Measurements from ENCODE around the gene JUN. TPM values are rescaled to one million over a fixed set of nuclear protein-coding genes. Genes with fewer than 3 reads are reported as not detected.

The JUN gene
- total and polyA plus RNA-seq, 2 donors from 2014 or later, result 41.8 to 109 TPM

DNA sequence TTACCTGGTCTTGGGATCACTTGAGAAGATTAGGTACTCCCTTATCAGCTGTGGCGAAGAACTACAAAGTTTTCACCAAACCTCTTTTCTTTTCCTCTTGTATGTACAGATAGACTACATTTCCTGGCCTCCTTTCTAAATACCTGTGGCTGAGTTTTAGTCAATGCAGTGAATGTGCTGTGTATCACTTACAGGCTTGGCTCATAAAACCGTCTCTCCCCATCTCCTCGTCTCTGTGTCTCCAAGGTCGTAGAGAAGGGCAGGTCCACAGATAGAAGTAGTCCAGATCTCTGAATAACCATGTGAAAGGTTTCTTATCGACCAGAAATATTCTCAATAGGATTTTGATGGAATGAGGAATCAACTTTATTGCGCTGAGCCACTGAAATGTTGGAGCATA lies 9.0 kb upstream of the JUN start:
- peak in 2 of 5 donors; percentile 45 to 57 for DNase-seq
- H3K27me3 ChIP-seq (ENCODE audit: control insufficient read depth, insufficient read depth, low read length), result no peaks in the 10 kb centered on the region
- no peak overlapping the region for H3K4me3 ChIP-seq (ENCODE audit: low read length in 3 of 3)
- TF ChIP-seq, protein P1, sequence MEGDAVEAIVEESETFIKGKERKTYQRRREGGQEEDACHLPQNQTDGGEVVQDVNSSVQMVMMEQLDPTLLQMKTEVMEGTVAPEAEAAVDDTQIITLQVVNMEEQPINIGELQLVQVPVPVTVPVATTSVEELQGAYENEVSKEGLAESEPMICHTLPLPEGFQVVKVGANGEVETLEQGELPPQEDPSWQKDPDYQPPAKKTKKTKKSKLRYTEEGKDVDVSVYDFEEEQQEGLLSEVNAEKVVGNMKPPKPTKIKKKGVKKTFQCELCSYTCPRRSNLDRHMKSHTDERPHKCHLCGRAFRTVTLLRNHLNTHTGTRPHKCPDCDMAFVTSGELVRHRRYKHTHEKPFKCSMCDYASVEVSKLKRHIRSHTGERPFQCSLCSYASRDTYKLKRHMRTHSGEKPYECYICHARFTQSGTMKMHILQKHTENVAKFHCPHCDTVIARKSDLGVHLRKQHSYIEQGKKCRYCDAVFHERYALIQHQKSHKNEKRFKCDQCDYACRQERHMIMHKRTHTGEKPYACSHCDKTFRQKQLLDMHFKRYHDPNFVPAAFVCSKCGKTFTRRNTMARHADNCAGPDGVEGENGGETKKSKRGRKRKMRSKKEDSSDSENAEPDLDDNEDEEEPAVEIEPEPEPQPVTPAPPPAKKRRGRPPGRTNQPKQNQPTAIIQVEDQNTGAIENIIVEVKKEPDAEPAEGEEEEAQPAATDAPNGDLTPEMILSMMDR (IDR thresholded peaks at IDR 0.05; ENCODE audit: borderline replicate concordance, extremely low read depth, insufficient read depth), result no peak
- no peaks in the 10 kb centered on the region for H3K4me1 ChIP-seq (ENCODE audit: control insufficient read depth in 2 of 3, insufficient read depth in 2 of 3, low read depth in 1 of 3, low read length in 3 of 3)
- intact Hi-C loops (cut with DNase I), result no loop called here
- H3K27ac ChIP-seq (ENCODE audit: low read depth in 2 of 2, low read length in 2 of 2), result no peak overlapping the region
- FAIRE-seq, result no peak
- no peaks in the 10 kb centered on the region for H3K9me3 ChIP-seq (ENCODE audit: control insufficient read depth in 2 of 3, insufficient read depth in 1 of 3, low read length in 3 of 3)
- H3K9ac ChIP-seq (ENCODE audit: low read length in 3 of 3), result no peak overlapping the region
- no peaks in the 10 kb centered on the region for H3K36me3 ChIP-seq (ENCODE audit: control insufficient read depth in 2 of 3, insufficient read depth in 3 of 3, low read length in 3 of 3)

DNA sequence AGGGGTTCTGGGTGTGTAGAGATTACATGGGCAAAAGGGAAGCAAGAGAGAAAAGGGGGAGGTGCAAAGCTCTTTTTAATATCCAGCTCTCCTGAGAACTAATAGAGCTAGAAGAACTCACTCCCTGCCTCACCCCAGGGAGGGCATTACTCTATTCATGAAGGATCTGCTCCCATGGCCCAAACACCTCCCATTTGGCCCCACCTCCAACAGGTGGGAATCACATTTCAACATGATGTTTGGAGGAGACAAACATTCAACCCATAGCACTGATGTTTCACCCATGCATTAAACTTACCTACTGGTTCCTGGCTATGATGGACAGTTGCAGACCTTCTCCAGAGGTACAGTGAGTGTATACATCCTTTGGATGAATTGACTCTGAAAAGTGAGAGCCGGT lies 7.3 kb upstream of the JUN start:
- H3K9me3 ChIP-seq (ENCODE audit: control insufficient read depth in 2 of 3, insufficient read depth in 1 of 3, low read length in 3 of 3), result no peaks in the 10 kb centered on the region
- H3K4me1 ChIP-seq (ENCODE audit: control insufficient read depth in 2 of 3, insufficient read depth in 2 of 3, low read depth in 1 of 3, low read length in 3 of 3), result no peaks in the 10 kb centered on the region
- intact Hi-C loops (cut with DNase I), result no loop called here
- FAIRE-seq, result no peak
- H3K27ac ChIP-seq (ENCODE audit: low read depth in 2 of 2, low read length in 2 of 2), result no peak overlapping the region
- H3K9ac ChIP-seq (ENCODE audit: low read length in 3 of 3), result no peak overlapping the region
- no peaks in the 10 kb centered on the region for H3K27me3 ChIP-seq (ENCODE audit: control insufficient read depth, insufficient read depth, low read length)
- H3K36me3 ChIP-seq (ENCODE audit: control insufficient read depth in 2 of 3, insufficient read depth in 3 of 3, low read length in 3 of 3), result no peaks in the 10 kb centered on the region
- H3K4me3 ChIP-seq (ENCODE audit: low read length in 3 of 3), result no peak overlapping the region
- no peak for DNase-seq
- TF ChIP-seq, protein P1 (IDR thresholded peaks at IDR 0.05; ENCODE audit: borderline replicate concordance, extremely low read depth, insufficient read depth), result no peak

DNA sequence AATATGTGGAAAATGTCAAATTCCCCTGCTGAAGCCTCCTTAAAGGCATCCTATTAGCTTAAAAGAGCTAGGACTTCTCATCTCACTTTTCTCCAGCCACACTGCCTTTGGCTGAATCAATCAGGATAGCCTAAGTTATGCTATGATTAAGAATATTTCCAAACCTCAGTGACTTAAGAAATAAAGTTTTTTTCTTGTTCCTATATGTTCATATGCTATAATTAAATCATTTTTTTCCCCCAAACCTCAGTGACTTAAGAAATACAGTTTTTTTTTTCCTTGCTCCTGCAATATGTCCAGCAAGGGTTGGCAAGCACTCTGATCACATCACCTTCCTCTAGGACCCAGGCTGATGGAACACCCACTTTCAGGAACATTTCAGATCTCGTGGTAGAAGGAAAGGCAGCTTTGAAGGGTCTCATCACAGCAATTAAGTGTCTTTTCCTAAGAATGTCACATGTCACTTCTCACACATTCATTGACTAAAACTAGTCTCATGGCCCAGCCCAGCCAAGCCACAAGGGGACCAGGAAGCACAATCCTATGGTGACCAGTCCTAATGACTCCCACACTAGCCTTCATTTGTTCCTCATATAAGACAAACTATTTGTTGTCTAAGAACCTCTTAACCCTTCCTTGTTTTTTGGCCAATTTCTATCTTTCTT lies 6.3 kb upstream of the JUN start:
- peaks cover 0 to 4% (median 4%) of the 10 kb centered on the region in 3 donors for H3K4me1 ChIP-seq (ENCODE audit: control insufficient read depth in 2 of 3, insufficient read depth in 2 of 3, low read depth in 1 of 3, low read length in 3 of 3)
- no peak overlapping the region for H3K9ac ChIP-seq (ENCODE audit: low read length in 3 of 3)
- H3K27me3 ChIP-seq (ENCODE audit: control insufficient read depth, insufficient read depth, low read length), result no peaks in the 10 kb centered on the region
- FAIRE-seq (no peak), DNase-seq (no peak)
- H3K36me3 ChIP-seq (ENCODE audit: control insufficient read depth in 2 of 3, insufficient read depth in 3 of 3, low read length in 3 of 3), result no peaks in the 10 kb centered on the region
- no peaks in the 10 kb centered on the region for H3K9me3 ChIP-seq (ENCODE audit: control insufficient read depth in 2 of 3, insufficient read depth in 1 of 3, low read length in 3 of 3)
- intact Hi-C loops (cut with DNase I), result no loop called here
- H3K27ac ChIP-seq (ENCODE audit: low read depth in 2 of 2, low read length in 2 of 2), result no peak overlapping the region
- TF ChIP-seq, protein P1 (IDR thresholded peaks at IDR 0.05; ENCODE audit: borderline replicate concordance, extremely low read depth, insufficient read depth), result no peak
- H3K4me3 ChIP-seq (ENCODE audit: low read length in 3 of 3), result no peak overlapping the region

Data from kidney (tissue), 14 donors.